Spinal cord (tissue), 10 donors: Measurements from ENCODE around the gene BAG3. TPM values are rescaled to one million over a fixed set of nuclear protein-coding genes. Genes with fewer than 3 reads are reported as not detected.
A peak's percentile ranks its signal among the peaks of the same experiment; 100 is the strongest.

Source experiments
- DNase-seq, 6 donors: peaks; one replicate each; pipeline versions ENCODE4 v3.0.0 to v3.0.0-alpha.2; 2013 to 2015; ENCODE audit warnings: low spot score in 6 of 6, low read depth in 4 of 6
- H3K27ac ChIP-seq: one replicate; pipeline ENCODE4 v1.5.1; 2013; ENCODE audit warnings: low read depth, low read length, control low read depth
- H3K27me3 ChIP-seq: one replicate; pipeline ENCODE4 v1.6.1; 2013; ENCODE audit warnings: low read length; ENCODE audit not compliant: control insufficient read depth, insufficient read depth
- H3K36me3 ChIP-seq: one replicate; pipeline ENCODE4 v1.6.1; 2013; ENCODE audit warnings: low read length; ENCODE audit not compliant: control insufficient read depth, insufficient read depth
- H3K4me1 ChIP-seq: one replicate; pipeline ENCODE4 v1.6.1; 2013; ENCODE audit warnings: low read length; ENCODE audit not compliant: control insufficient read depth, insufficient read depth
- H3K4me3 ChIP-seq: one replicate; pipeline ENCODE4 v1.5.1; 2013; ENCODE audit warnings: low read depth, low read length, control low read depth
- H3K9me3 ChIP-seq: one replicate; pipeline ENCODE4 v1.6.1; 2013; ENCODE audit warnings: low read length; ENCODE audit not compliant: control insufficient read depth, insufficient read depth
- WGBS: methylation state at CpG from one replicate; pipeline ENCODE4 v1.1.5; 2013; ENCODE audit warnings: missing lambda C conversion rate; ENCODE audit not compliant: insufficient coverage; 5-methylcytosine and 5-hydroxymethylcytosine counted together
- long read RNA-seq, 4 donors: transcript quantifications; one replicate each; lab custom pipeline, GENCODE V29; 2026
- polyA plus RNA-seq, 2 donors: library from polyadenylated mRNA; unstranded; fragments of 120-200 nt; gene quantifications; one replicate each; pipeline ENCODE4 v1.2.1, GENCODE V29; 2013; ENCODE audit not compliant: insufficient read length in 2 of 2
- total RNA-seq, 2 donors: library from RNA; depleted of rRNA in 1 of 2; stranded (reverse); fragments of 120-200 nt in 1 of 2; fragments of >200 nt in 1 of 2; gene quantifications; one replicate each; pipeline versions ENCODE4 v1.2.3 to v1.2.4, GENCODE V29; 2013 to 2014
- donor health status: healthy.

The BAG3 gene
- 1 to 10 TPM; 7.9 to 8.9 TPM for total RNA-seq
- 10 to 100 TPM; 21.9 to 23.3 TPM for polyA plus RNA-seq
- long read RNA-seq, donor 1, partial matches to known transcripts: 11 of 14 reads
- long read RNA-seq, donor 1, other reads (novel, unspliced or antisense): 0 of 14 reads
- long read RNA-seq, donor 2: 0 reads
- long read RNA-seq, donor 3, partial matches to known transcripts: 0 of 4 reads
- long read RNA-seq, donor 3, other reads (novel, unspliced or antisense): 0 of 4 reads
- long read RNA-seq, donor 4: 0 reads

DNA sequence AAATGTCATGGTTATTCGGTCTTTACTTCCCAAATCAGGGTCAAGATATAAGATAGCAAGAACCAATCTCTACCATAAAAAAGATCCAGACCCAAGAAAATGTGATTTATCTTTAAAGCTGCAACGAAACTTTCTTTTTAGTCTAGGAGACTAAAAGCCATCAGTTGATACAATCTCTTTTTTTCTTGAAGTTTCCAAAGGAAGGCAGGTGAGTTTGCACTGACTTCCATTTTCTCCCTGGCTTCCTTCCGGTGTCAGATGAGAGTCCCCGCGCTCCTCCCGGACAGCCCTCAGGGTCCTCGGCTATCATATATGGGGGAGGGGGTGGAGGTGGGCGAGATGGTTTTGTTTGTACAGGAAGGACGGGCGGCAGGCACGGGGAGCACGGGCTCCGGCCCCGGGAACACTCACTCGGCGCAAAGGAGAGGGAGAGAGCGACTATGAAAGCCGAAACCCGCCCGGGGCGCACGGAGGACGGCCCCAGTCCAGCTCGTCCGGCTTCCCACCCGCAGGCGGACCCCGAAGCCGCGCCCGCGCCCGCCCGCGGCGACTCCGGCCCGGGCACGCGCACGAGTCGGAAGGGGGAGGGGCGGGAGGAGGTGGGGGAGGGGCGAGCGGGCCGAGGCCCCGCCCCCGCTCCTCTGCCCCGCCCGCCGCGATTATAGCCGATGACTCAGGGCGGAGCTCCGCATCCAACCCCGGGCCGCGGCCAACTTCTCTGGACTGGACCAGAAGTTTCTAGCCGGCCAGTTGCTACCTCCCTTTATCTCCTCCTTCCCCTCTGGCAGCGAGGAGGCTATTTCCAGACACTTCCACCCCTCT, at the start of gene BAG3:
Gene BAG3, plus strand, starts transcription at position 689 of the 822 bp plus-strand sequence. CDS start 296 bp downstream, outside the sequence.
- Histone ChIP-seq H3K9me3 (no peaks in the 10 kb centered on the region), H3K36me3 (no peaks in the 10 kb centered on the region), H3K4me3 (peak within 1 kb of the TSS; percentile 64), H3K27ac (peak within 1 kb of the TSS; percentile 89), H3K27me3 (no peaks in the 10 kb centered on the region), H3K4me1 (peaks cover 10% of the 10 kb centered on the region)
- peak; percentile 45 to 91 (median 66) for DNase-seq
- 0% methylated on average over 54 of the region's 60 CpGs for WGBS

DNA sequence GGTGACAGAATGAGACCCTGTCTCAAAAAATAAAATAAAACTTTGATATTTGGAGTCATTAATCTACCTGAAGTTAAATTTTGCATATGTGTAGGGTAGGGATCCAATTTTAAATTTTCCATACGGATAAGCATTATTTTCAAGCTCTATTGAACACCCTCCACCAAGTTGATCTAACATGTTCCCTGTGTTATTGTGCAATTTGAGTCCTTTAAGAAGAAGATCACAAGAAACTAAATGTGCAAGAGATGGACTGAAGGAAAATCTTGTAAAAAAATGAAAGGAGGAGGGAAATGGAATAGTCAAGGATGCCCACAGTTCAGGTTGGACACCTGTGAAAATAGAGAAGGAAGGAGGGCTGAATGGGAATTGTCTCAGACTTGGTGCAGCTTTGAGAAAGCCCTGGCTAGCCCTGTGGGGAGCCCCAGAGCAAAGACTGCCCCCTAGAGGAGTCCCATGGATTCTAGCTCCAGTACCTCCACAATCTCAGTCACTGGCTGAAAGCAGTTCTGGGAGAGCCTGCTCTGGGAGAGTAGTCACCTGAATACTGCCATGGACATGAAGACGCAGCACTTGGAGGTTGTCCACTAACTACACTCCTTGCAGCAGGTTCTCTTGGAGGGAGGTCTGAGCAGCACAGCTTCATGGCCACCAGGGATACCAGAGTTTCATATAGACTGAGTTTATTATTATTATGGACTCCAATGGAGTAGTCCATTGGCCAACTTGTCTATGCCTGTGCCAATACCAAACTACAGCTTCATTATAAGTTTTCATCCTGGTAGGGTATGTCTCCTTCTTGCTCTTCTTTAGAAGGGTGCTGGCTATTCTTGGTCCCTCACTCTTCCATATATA, 48.7 kb upstream of the BAG3 start:
- H3K4me3 ChIP-seq: no peak overlapping the region
- WGBS: 63% methylated on average over 1 of the region's 2 CpGs
- no peaks in the 10 kb centered on the region for H3K27me3 ChIP-seq
- no peaks in the 10 kb centered on the region for H3K4me1 ChIP-seq
- H3K9me3 ChIP-seq: no peaks in the 10 kb centered on the region
- H3K36me3 ChIP-seq: no peaks in the 10 kb centered on the region
- no peak for DNase-seq
- no peak overlapping the region for H3K27ac ChIP-seq

DNA sequence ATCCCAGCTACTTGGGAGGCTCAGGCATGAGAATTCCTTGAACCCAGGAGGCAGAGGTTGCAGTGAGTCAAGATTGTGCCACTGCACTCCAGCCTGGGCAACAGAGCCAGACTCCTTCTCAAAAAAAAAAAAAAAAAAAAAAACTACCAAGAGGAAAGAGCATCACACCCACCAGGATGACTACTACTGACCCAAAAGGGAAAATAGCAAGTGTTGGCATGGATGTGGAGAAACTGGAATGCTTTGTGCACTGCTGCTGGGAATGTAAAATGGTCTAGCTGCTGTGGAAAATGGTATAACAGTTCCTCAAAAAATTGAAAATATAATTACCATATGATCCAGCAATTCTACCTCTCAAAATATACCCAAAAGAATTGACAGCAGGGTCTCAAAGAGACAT, 46.7 kb upstream of the BAG3 start:
- H3K36me3 ChIP-seq: no peaks in the 10 kb centered on the region
- DNase-seq: no peak
- no peaks in the 10 kb centered on the region for H3K9me3 ChIP-seq
- no peak overlapping the region for H3K4me3 ChIP-seq
- no peaks in the 10 kb centered on the region for H3K4me1 ChIP-seq
- no peak overlapping the region for H3K27ac ChIP-seq
- peaks cover 2% of the 10 kb centered on the region for H3K27me3 ChIP-seq

DNA sequence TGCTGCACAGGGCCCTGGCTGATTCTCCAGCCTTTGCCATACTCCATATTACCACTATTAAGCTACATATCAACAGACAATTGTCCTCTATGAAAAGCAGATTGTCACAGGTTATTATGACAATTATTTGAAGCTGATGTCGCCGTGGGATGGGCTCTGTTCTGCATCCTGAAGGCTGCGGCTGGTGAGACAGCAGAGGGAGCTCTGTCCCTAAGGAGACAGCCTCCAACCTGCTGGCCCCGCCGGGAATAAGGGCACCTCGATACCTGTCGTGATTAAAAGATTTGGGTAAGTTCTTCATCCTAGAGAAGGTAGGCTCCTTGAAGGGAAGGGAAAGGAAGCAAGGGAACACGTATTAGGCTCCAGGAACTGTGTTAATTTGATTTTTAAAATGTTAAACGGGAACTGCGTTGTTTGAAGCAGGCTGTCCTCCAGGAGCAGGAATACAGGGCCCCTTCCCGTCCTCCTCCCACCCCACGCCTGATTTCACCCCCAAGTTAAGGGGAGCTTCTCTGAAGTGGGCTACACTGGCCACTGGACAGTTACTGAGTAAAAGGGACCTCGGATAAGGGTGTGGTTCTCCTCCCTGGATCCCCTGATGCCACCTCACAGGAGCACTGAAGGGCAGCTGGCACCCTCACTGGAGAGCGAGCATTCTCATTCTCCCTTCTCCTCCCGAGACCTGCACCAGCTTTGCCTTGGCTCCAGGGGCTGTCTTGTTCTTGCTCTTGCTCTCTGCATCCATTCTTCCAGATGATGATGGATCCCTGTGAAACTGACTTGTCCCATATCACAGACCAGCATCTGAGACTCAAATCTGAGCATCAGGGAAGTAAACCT, 42.6 kb upstream of the BAG3 start:
- WGBS: 20% methylated on average over 10 of the region's 15 CpGs
- no peaks in the 10 kb centered on the region for H3K4me1 ChIP-seq
- H3K9me3 ChIP-seq: no peaks in the 10 kb centered on the region
- no peak overlapping the region for H3K27ac ChIP-seq
- no peak overlapping the region for H3K4me3 ChIP-seq
- no peaks in the 10 kb centered on the region for H3K36me3 ChIP-seq
- peaks cover 2% of the 10 kb centered on the region for H3K27me3 ChIP-seq
- peak in 2 of 6 donors; percentile 44 to 67 for DNase-seq

DNA sequence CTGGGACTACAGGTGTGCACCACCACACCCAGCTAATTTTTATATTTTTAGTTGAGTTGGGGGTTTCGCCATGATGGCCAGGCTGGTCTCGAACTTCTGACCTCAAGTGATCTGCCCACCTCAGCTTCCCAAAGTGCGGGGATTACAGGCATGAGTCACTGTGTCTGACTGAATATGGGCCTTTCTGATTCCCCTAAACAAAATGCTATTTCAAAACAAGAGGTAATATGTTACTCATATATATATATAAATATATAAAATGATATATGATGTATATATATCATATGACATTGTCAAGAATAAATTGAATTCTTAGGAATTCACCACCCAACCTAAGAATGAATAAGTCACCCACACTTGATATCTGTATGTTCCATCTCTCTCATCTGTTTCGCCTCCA, 41.7 kb upstream of the BAG3 start:
- WGBS: no CpG with 5 or more reads among the region's 4 CpGs
- no peak overlapping the region for H3K27ac ChIP-seq
- no peaks in the 10 kb centered on the region for H3K4me1 ChIP-seq
- no peaks in the 10 kb centered on the region for H3K36me3 ChIP-seq
- peaks cover 2% of the 10 kb centered on the region for H3K27me3 ChIP-seq
- DNase-seq: no peak
- H3K9me3 ChIP-seq: no peaks in the 10 kb centered on the region
- H3K4me3 ChIP-seq: no peak overlapping the region

DNA sequence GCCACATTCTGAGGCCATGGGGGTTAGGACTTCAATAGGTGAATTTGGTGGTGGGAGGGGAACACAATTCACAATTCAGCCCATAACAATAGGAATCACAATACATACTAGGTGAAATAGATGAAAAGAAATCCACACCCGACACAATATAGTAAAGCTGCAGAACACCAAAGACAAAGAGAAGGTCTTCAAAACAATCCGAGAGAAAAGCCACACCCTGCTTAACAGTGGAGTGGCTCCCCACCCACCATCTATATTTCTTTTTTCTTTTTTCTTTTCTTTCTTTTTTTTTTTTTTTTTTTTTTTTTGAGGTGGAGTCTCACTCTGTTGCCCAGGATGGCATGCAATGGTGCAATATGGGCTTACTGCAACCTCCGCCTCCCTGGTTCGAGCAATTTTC, 39.7 kb upstream of the BAG3 start:
- Histone ChIP-seq H3K27ac (no peak overlapping the region), H3K27me3 (peaks cover 2% of the 10 kb centered on the region), H3K9me3 (no peaks in the 10 kb centered on the region), H3K4me3 (no peak overlapping the region), H3K36me3 (no peaks in the 10 kb centered on the region), H3K4me1 (no peaks in the 10 kb centered on the region)
- no peak for DNase-seq
- no CpG with 5 or more reads among the region's 4 CpGs for WGBS

DNA sequence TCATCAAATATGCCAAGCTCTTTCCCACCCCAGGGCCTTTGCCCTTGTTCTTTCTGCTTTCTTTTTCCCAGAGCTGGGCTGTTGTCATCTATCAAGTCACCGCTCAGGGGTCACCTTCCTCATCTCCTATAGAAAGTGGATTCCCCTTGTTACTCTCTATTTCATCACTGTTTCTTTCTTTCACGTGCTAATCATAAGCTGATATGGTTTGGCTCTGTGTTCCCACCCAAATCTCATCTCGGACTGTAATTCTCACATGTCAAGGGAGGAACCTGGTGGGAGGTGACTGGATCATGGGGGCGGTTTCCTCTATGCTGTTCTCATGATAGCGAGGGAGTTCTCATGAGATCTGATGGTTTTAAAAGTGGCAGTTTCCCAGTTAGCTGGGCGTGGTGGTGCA, 37.4 kb upstream of the BAG3 start:
- Histone ChIP-seq H3K4me3 (no peak overlapping the region), H3K9me3 (no peaks in the 10 kb centered on the region), H3K36me3 (no peaks in the 10 kb centered on the region), H3K27me3 (peaks cover under 1% of the 10 kb centered on the region), H3K27ac (no peak overlapping the region), H3K4me1 (peaks cover 4% of the 10 kb centered on the region)
- 94% methylated on average over 3 of the region's 6 CpGs for WGBS
- no peak for DNase-seq

DNA sequence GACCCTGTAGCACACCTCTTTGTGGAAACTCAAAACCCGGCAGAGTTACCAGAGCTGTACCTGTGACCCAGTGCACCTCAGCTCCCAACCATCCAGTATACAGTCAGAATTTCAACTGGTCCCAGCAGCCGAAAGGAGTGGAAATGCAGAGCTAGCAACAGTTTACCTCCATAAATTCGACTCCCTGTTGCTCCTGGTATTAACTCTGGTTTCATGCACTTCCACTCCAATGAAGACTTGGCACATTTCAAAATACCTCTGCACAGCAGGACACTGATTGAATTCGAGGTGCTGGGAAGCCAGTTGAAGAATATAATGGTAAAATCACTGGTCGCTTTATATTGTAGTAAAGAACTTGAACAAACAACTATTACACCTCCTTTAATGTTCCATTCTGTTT, 36.5 kb upstream of the BAG3 start:
- Histone ChIP-seq H3K4me1 (peaks cover 7% of the 10 kb centered on the region), H3K36me3 (no peaks in the 10 kb centered on the region), H3K27ac (no peak overlapping the region), H3K27me3 (no peaks in the 10 kb centered on the region), H3K9me3 (no peaks in the 10 kb centered on the region), H3K4me3 (no peak overlapping the region)
- DNase-seq: peak in 1 of 6 donors; percentile 70
- 77% methylated on average over 3 of the region's 5 CpGs for WGBS
